SIG-M5 treated with dmso at 0.1 percent for 504 hours (cell line): ENCODE measurements around the gene RASL10B.

ENCODE experiments used
- DNase-seq: peaks from one replicate; lab custom pipeline; 2025; ENCODE audit not compliant: unreplicated experiment; lab: John Stamatoyannopoulos, UW

Gene RASL10B

DNA sequence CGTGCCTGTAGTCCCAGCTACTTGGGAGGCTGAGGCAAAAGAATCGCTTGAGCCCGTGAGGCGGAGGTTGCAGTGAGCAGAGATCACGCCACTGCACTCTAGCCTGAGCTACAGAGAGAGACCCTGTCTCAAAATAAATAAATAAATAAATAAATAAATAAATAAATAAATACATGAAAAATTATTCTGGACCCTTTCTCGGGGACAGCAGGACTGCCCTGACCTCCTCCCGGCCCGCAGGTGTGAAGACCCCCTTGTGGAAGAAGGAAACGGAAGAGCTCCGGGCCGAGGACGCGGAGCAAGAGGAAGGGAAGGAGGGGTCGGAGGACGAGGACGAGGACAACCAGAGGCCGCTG lies 32.3 kb downstream of the RASL10B start:
- no peak for DNase-seq

DNA sequence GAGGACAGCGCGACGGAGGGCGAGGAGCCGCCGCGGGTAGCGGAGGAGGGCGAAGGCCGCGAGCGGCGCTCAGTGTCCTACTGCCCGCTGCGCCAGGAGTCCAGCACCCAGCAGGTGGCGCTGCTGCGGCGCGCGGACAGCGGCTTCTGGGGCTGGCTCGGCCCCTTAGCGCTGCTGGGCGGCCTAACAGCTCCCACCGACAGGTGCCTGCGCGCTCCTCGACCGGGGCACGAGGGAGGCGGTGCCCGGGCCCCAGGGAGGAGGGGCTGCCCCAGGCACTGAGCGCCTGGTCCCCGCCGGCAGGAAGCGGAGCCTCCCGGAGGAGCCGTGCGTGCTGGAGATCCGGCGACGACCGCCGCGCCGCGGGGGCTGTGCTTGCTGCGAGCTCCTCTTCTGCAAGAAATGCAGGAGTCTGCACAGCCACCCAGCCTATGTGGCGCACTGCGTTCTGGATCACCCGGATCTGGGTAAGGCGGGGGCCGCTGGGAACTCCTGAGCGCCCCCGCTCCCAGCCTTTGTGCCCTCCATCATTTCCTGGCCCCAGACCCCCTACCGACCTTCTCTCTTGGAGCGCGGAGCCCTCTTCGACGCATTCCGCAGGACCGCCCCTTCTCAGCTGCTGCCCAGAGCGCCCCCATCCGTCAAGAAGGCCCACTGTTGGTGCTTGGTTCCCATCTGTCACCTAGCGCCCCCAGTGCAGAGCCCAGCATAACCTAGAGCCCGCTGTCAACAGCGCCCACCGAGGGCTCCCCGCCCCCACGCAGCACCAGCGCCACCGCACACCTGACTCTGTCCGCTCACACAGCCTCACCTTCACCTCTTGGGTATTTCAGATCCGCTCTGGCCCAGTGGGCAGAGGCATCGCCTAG lies 32.9 kb downstream of the RASL10B start:
- DNase-seq = peak; percentile 84

DNA sequence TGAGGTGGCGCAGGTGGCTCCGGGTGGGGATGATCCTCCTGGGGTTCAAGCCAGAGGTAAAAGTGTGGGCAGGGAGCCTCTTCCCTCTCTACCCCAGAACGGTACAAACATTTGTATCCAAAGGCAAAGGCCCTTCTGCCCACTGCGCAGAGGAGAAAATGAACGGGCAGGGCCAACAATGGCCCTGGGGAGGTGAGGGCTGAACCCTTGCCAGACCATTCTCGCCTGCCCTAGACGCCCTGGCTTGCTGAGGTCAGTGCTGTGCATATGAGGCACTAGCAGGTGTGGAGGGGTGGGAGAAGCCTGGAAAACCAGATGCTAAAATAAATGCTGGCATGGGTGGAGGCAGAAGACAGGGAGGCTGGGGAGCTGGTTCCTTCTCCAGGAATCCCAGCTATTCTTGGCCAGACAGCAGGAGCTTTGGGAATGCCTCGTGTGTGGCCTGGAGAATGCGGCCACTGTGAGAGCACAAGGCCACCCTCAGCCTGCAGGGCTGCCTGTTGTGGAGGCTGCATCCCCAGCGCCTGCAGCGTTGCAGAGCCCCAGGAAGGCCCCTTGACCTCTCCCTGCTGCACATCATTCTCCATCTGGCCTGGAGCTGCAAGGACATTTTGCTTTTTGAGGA lies 33.8 kb downstream of the RASL10B start:
- no peak for DNase-seq

GRCh38 chr17:35765756-35766488 lies 34.5 kb downstream of the RASL10B start:
- no peak for DNase-seq

DNA sequence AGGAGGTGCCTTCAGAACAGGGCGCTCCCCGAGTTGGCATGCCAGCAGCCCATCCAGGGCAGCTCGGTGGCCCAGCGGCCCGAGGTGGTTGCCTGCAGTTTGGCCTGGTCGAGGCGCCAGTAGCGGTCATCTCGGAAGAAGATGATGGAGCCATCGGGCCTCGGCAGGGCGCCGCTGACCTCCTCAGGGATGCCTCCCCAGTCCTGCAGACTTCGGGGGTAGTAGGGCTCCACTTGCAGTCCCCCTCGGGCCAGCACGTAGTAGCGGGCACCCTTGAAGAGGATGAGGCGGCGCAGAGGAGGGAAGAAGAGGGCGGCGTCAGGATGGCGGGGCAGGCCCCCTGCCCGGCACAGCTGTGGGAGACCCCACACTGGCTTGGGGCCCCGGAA lies 35.0 kb downstream of the RASL10B start:
- DNase-seq = no peak

GRCh38 chr17:35766903-35767510 lies 35.6 kb downstream of the RASL10B start:
- peak; percentile 30 for DNase-seq

DNA sequence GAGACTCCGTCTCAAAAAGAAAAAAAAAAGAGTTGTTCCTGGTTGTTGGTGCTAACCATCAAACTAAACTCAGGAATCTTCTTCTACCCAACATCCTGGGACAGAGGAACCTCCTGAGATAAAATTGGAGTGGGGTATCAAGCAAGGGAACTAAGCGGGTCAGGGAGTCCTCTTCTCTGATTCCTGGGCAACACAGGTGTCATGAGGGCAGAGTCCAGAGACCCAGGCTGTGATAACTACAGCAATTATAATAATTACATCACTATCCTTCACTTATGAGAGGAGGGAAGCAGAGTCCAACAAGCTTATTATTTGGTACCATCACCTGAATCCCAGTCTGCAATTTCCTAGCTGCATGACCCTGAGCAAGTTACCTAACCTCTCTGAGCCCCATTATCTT lies 37.4 kb downstream of the RASL10B start:
- no peak for DNase-seq

- no peak for DNase-seq
These were observed 38.6 kb downstream of the RASL10B start for GRCh38 chr17:35769895-35770486.

DNA sequence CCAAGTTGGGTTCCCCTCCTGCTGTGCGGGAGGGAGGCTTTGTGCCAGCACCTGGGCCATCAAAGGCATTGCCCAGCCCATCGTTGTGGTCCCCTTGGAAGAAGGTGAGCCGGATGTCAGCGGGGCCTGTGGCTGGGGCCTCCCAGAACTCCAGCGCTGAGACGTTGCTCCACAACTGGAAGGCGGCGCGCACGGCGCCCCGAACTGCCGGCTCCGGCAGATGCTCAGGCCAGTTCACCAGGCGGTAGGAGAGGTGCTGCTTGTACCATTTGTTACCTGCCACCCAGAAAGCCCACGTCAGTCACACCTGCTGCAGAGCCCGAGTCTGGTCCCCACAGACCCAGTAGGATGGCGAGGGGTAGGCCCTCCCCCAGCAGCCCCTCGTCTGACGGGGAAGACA lies 41.7 kb downstream of the RASL10B start:
- DNase-seq = no peak

DNA sequence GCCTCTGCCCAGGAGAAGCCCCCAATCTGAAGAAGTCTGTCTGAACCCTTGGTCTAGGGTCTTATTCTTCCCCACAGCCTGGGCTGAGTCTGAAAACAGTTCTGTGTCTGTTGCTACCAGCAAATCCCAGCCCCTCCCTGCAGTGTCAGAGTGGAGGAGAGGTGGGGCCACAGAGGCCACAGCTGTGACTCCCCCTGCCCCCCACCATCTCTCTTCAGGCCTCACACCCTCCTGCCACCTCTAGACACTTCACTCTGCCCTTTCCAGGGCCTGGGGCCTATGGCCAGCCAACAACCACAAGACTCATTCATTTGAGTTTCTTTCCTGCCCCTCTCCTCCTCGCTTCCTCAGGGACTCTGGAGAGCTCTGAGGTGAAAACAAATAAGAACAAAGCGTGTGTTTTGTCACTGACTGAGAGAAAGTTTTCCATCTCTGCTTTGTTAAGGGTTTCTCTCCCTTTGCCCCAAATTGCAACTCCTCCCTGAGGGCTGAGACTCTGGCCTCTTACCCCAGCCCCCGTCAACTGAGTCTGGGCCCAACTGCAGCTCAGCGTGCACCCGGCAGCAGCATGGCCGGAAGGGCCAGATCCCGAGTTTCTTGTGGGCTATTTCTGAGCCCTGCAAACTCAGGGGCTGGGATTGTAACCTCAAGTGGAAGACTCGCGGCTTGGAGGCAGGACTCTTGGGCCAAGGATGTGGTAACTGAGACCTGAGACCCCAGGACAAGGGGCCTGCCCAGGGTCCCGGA lies 42.4 kb downstream of the RASL10B start:
- no peak for DNase-seq

DNA sequence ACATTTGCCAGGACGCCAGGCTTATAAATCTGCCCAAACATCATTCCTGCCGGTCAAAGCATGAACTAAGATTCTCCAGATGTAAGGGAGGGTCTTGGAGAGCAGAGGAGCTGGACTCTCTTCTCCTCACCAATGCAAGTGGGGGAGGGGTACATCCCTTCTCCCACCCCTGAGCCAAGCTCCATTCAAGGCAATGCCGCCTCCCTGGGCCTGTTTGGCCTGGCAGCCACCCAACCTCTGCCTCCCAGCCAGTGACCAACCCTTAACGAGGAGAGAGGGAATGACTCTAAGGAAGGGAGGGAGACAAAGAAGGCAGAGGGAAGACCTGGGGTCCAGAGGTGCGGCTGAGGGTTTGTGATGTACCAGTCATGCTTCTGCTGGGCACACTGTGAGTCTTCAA lies 43.1 kb downstream of the RASL10B start:
- DNase-seq = no peak

DNA sequence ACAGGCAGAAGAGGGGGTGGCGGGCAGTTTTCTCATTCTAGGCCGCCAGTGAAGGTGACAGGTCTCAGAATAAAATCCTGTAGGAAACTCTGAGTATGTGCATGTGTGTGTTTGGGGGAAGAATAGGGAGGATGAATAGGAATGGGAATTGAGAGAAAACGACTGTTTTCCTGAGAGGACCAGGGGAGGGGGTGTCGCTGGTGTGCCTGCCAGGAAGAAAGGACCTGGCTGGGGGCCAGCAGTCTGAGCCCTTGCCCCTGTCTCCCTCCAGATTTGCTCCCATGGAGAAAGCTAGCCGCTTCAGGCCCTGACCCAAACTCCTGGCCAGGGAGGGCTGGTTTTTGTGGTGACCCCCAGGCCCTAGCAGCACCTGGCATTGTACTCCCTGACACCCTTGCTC lies 43.6 kb downstream of the RASL10B start:
- DNase-seq = no peak

GRCh38 chr17:35775583-35775982 lies 44.1 kb downstream of the RASL10B start:
- DNase-seq = no peak

GRCh38 chr17:35778641-35779196 lies 47.3 kb downstream of the RASL10B start:
- DNase-seq = no peak

DNA sequence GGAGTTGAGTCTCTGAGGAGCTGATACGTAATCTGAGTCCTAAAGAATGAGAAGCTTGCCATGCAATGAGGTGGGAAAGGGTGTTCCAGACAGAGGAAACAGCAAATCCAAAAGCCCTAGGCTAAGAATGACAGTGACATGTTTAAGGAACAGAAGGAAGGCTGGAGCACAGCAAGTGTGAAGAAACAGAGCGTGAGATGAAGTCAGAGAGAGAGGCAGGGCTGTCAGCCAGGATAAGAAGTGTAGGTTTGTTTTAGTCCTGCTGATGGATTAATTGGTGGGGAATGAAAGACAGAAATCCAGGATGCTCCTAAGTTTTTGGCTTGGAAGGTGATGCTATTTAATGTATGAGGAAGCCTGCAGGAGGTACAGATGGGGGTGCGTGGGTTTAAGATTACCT lies 49.5 kb downstream of the RASL10B start:
- DNase-seq = no peak

GRCh38 chr17:35784895-35785294 lies 53.5 kb downstream of the RASL10B start:
- no peak for DNase-seq

DNA sequence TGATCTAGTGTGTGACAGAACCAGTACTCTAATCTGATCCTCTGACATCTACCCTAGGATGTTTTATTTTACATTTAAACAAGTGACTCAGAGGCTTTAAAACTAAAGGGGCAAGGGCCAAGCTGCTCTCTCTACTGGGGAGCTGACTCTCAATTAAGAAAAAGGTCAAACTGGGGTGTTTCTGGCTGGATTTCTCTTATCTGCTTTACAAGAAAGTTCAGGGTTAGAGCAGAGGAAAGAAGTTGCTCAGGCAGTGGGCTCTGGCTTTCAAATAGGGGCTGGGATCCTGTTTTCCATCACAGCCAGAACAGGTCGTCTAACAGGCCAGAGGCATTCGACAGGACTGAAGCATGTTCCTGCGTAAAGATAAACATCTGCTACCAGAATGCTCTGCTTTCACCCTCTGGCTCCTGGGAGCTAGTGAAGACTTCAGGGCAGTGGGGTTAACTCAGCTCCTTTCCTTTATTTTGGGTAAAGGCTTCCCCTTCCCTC lies 55.5 kb downstream of the RASL10B start:
- no peak for DNase-seq

DNA sequence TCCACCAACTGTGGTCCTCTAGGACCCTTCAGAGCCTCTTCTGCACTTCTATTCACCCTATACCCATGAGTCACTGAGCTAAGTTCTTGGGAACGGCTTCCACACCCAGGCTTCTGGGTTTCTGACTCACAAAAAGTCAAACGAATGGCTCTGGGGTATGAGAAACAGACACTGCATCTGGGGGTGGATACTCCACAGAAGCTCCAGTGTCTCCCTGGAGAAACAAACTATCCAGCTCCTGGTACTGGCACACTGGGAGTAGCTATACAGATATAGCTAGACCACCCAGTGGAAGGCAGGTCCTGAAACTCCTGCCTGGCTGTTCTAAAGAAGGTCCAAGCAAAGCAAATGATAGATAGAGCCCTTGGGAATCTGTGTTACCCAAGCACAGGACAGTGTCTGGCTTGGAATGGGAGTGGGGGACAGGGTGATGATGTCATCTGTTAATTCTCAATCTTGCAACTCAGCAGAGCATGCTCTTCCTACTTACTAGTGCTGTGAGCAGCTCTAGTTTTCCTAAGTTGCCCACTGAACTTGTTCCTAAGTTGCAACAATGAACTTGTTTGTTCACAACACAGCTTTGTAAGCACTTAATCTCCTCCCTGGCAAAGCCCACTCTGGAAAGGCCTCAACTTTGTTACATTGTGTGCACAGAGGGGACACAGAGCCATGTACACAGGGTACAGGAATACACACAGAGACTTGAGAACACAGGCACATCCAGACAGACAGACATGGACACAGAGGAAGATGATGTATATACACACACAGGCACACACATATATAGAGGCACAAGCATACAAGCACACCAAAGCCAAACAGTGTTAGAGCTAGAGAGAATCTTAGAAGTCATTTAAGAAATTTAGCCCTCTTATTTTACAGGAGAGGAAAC lies 57.3 kb downstream of the RASL10B start:
- no peak for DNase-seq

DNA sequence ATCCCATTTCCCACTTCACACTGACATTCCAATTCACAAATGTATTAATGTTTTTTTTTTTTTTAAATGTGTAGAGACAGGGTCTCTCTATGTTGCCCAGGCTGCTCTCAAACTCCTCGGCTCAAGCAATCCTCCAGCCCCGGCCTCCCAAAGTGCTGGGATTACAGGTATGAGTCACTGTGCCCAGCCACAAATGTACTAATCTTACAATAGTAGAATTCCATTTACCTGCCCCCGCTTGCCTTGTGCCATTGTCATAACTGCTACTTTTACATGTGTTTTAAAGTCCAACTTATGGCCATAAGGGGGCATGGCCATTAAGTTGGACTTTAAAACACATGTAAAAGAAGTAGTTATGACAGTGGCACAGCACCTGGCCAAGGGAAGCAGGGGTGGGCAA lies 59.4 kb downstream of the RASL10B start:
- no peak for DNase-seq
